GM12873 (cell line): ENCODE measurements around the gene PLIN1.

Source experiments
- TF ChIP-seq, protein P1 (sequence below): IDR thresholded peaks from 2 replicates; pipeline ENCODE4 v1.5.1; 2012; ENCODE audit warnings: low read depth, mild to moderate bottlenecking, moderate library complexity, low read length, control low read depth; ENCODE audit not compliant: insufficient read depth; ENCODE audit errors: missing control alignments

PLIN1 gene

GRCh38 chr15:89666184-89666857 is 12.8 kb downstream of the PLIN1 start:
- TF ChIP-seq, protein P1, sequence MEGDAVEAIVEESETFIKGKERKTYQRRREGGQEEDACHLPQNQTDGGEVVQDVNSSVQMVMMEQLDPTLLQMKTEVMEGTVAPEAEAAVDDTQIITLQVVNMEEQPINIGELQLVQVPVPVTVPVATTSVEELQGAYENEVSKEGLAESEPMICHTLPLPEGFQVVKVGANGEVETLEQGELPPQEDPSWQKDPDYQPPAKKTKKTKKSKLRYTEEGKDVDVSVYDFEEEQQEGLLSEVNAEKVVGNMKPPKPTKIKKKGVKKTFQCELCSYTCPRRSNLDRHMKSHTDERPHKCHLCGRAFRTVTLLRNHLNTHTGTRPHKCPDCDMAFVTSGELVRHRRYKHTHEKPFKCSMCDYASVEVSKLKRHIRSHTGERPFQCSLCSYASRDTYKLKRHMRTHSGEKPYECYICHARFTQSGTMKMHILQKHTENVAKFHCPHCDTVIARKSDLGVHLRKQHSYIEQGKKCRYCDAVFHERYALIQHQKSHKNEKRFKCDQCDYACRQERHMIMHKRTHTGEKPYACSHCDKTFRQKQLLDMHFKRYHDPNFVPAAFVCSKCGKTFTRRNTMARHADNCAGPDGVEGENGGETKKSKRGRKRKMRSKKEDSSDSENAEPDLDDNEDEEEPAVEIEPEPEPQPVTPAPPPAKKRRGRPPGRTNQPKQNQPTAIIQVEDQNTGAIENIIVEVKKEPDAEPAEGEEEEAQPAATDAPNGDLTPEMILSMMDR: no peak

- TF ChIP-seq, protein P1: no peak
These were observed 13.6 kb downstream of the PLIN1 start for GRCh38 chr15:89665449-89666181.

DNA sequence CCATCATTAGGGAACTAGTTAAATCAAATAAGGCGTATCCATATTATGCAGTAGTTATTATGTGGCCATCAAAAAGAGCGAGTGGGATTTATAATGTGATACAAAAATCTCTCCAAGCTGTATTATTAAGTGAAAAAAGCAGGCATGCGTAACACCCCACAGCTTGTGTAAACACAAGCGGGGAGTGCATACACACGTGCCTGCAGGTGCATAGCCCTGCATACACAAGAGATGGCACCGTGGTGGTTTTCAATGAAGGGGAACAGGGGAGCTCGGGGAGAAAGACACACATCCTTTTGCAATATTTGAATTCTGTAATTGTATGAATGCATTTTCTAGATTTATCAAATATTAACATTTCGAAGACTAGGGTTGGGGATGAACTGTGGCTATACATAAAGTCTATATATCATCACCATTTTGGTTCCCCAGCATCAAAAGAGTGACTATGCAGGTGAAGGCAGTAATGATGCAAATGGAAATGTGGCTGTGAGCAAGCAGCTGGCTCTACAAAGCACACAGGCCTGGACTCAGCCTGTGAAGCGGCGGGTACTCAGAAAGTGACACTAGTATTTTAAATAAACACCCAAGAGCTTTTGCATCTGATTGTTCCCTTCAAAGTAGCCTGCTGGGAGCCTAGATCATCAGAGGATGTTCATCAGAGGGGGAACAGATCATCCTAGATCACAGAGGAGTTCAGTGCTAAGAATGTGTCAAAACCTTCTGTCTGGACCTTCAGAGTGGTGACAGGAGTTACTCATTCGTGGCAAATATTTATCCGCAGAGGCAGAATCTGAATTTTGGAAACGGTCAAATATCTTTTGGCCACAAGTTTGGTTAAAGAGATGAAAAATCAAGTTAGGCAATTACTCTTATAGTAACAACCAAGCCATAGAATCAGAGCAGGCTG is 14.5 kb downstream of the PLIN1 start:
- TF ChIP-seq, protein P1: no peak

- TF ChIP-seq, protein P1: no peak
These were observed 16.1 kb downstream of the PLIN1 start for GRCh38 chr15:89662893-89663626.

DNA sequence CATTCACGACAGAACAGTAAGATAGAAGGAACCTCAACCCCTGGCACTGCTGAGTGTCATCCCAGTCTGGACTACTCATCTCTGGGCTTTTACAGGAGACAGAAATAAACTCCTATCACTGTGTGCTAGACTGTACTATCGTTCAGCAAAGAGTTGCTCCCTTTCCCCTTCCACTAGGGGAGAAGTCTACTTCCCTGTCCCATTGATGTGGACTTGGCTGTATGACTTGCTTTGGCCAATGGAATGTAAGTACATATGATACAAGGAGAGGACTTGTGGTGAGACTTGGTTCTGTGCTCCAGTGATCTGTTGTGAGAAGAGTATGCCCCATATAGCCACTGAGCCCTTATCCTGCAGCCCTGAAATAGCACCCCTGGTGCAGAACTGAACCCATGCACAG is 18.6 kb downstream of the PLIN1 start:
- TF ChIP-seq, protein P1: no peak

DNA sequence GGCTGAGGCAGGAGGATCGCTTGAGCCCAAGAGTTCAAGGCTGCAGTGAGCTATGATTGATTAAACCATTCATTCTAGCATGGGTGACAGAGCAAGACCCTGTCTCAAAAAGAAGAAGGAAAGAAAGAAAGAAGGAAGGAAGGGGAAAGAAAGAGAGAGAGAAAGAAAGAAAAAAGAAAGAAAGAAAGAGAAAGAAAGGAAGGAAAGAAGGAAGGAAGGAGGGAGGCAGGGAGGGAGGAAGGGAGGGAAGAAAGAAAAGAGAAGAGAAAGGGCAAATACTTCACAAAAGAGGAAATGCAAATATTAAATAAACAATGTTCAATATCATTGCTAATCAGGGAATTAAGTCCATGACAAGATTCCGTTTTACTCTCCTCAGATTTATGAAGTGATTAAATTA is 19.9 kb downstream of the PLIN1 start:
- TF ChIP-seq, protein P1: no peak
